Pancreas (tissue), 10 donors: ENCODE measurements around the gene CCDC127. TPM values are rescaled to one million over a fixed set of nuclear protein-coding genes. Genes with fewer than 3 reads are reported as not detected.
"Not testable (repeated sequence)": the region's sequence is repeated elsewhere in the genome, so short reads cannot be mapped to it uniquely, and the experiment has no call there.

Experiments used
- ATAC-seq, 4 donors: fragments of 200-7000 bp; cut with Tn5 transposase; one replicate each; pipeline versions ENCODE4 v1.8.0 to v1.9.1; 2020; ENCODE audit warnings: mild to moderate bottlenecking in 4 of 4, moderate library complexity in 4 of 4
- DNase-seq, 6 donors: peaks; one replicate each; pipeline ENCODE4 v3.0.0-alpha.2; 2020
- FAIRE-seq: peaks from 2 replicates; lab custom pipeline; 2012; peaks lifted over from hg19 to GRCh38; lab: Jason Lieb, UNC
- H3K27ac ChIP-seq, 4 donors: fragments of 200-600 bp; sonication (generic); 1 replicate in 3 of 4; 2 replicates in 1 of 4; pipeline versions ENCODE4 v1.5.0 to v1.8.0; 2020
- H3K27me3 ChIP-seq, 4 donors: fragments of 200-600 bp; one replicate each; pipeline ENCODE4 v1.8.0; 2021
- H3K36me3 ChIP-seq, 3 donors: fragments of 200-600 bp; sonication (generic) in 1 of 3; one replicate each; pipeline versions ENCODE4 v1.5.0 to v1.8.0; 2020 to 2021
- H3K4me1 ChIP-seq, 3 donors: fragments of 200-600 bp; one replicate each; pipeline ENCODE4 v1.8.0; 2021
- H3K4me3 ChIP-seq, 4 donors: fragments of 200-600 bp; sonication (generic) in 2 of 4; one replicate each; pipeline versions ENCODE4 v1.5.0 to v1.8.0; 2020 to 2021
- H3K9me3 ChIP-seq, 4 donors: fragments of 200-600 bp; one replicate each; pipeline ENCODE4 v1.8.0; 2021
- WGBS, 2 donors: extraction: QIAGEN DNeasy Blood & Tissue Kit; methylation state at CpG; one replicate each; pipeline ENCODE4 v1.1.7; 2013; 5-methylcytosine and 5-hydroxymethylcytosine counted together
- intact Hi-C, 3 donors: fragments of 100-400 bp; cut with DNase I; formaldehyde crosslinking; loops; one replicate each; pipeline versions ENCODE4 v1.11.1 to v1.14.2; 2022
- polyA plus RNA-seq, 2 donors: library from polyadenylated mRNA; stranded (reverse); fragments of 200-250 nt; gene quantifications; one replicate each; pipeline ENCODE4 v1.2.3, GENCODE V29; 2013
- total RNA-seq, 6 donors: library from RNA; stranded (reverse); fragmentation: NEBNext Ultra II Directional in 4 of 6; extraction: Animal tissue kit (Norgen Biotek cat#: 25700) in 4 of 6; gene quantifications; one replicate each; pipeline versions ENCODE4 v1.2.1 to v1.2.4, GENCODE V29; 2021 to 2023
- TF ChIP-seq, protein P1 (sequence below), 4 donors: fragments of 200-600 bp; sonication (generic) in 3 of 4; IDR thresholded peaks; one replicate each; pipeline versions ENCODE4 v1.5.0 to v1.8.0; 2021; ENCODE audit warnings: antibody characterized with exemption in 4 of 4
- donor health status: healthy with polysubstance abuse.
- donor health status: DM: no; HTN: no; CAD: no; lungs with moderate emphysema.
- donor health status: DM: no; HTN: no; CAD: no.
- donor health status: control.
- donor health status: control.
- donor health status: Bipolar disorder and iron deficiency.
- donor health status: DM: yes; HTN: yes; CAD: no.
- donor health status: DM: no; HTN: no; CAD: no.
- donor health status: DM: no; HTN: no; CAD: no.
- donor health status: DM: yes; HTN: yes; CAD: no.

CCDC127 gene
- total and polyA plus RNA-seq, 8 donors = 1.2 to 3.9 (median 1.9) TPM

GRCh38 chr5:254322-254721, 36.4 kb upstream of the CCDC127 start:
- 95 to 97% methylated on average over 12 to 14 of the region's 15 CpGs for WGBS, 2 donors
- H3K27me3 ChIP-seq, ATAC-seq, DNase-seq, H3K9me3 ChIP-seq, H3K4me3 ChIP-seq, FAIRE-seq, intact Hi-C loops, H3K27ac ChIP-seq, H3K4me1 ChIP-seq: not testable (repeated sequence)
- peaks cover 0 to 27% (median 0%) of the 10 kb centered on the region in 3 donors for H3K36me3 ChIP-seq

DNA sequence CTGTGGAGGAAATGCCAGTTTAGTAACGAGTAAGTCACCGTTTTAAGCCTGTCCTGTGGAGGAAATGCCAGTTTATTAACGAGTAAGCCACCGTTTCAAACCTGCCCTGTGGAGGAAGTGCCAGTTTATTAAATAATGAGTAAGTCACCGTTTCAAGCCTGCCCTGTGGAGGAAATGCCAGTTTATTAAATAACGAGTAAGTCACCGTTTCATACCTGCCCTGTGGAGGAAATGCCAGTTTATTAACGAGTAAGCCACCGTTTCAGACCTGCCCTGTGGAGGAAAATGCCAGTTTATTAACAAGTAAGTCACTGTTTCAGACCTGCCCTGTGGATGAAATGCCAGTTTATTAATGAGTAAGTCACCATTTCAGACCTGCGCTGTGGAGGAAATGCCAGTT, 34.6 kb upstream of the CCDC127 start:
- H3K4me3 ChIP-seq = no peak overlapping the region
- no peaks in the 10 kb centered on the region for H3K4me1 ChIP-seq
- H3K27me3 ChIP-seq = no peaks in the 10 kb centered on the region
- WGBS, 2 donors = 51 to 64% methylated on average over 10 of the region's 10 CpGs
- ATAC-seq = no peak
- TF ChIP-seq, protein P1, sequence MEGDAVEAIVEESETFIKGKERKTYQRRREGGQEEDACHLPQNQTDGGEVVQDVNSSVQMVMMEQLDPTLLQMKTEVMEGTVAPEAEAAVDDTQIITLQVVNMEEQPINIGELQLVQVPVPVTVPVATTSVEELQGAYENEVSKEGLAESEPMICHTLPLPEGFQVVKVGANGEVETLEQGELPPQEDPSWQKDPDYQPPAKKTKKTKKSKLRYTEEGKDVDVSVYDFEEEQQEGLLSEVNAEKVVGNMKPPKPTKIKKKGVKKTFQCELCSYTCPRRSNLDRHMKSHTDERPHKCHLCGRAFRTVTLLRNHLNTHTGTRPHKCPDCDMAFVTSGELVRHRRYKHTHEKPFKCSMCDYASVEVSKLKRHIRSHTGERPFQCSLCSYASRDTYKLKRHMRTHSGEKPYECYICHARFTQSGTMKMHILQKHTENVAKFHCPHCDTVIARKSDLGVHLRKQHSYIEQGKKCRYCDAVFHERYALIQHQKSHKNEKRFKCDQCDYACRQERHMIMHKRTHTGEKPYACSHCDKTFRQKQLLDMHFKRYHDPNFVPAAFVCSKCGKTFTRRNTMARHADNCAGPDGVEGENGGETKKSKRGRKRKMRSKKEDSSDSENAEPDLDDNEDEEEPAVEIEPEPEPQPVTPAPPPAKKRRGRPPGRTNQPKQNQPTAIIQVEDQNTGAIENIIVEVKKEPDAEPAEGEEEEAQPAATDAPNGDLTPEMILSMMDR (IDR thresholded peaks at IDR 0.05) = no peak
- no peak for FAIRE-seq
- DNase-seq = no peak
- no peaks in the 10 kb centered on the region for H3K9me3 ChIP-seq
- intact Hi-C loops = no loop called here
- peak overlapping the region; percentile 39 to 80 (median 69) for H3K27ac ChIP-seq
- H3K36me3 ChIP-seq = peaks cover 0 to 41% (median 2%) of the 10 kb centered on the region in 3 donors

DNA sequence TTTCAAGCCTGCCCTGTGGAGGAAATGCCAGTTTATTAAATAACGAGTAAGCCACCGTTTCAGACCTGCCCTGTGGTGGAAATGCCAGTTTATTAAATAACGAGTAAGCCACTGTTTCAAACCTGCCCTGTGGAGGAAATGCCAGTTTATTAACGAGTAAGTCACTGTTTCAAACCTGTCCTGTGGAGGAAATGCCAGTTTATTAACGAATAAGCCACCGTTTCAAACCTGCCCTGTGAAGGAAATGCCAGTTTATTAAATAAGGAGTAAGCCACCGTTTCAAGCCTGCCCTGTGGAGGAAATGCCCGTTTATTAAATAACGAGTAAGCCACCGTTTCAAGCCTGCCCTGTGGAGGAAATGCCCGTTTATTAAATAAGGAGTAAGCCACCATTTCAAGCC, 34.0 kb upstream of the CCDC127 start:
- intact Hi-C loops = not testable (repeated sequence)

DNA sequence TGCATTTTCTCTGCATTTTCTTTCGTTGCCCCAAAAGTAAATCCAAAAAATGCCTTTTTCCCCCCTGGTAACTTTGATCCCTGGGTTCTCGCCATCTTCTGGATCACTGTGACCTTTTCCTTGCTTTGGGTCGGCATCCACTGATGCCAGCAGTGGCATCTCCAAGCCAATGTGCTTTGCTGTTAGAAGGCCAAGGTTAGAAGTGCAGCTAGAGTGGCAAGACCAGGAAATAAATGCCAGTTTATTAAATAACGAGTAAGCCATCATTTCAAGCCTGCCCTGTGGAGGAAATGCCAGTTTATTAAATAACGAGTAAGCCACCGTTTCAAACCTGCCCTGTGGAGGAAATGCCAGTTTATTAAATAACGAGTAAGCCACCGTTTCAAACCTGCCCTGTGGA, 33.6 kb upstream of the CCDC127 start:
- DNase-seq, H3K4me3 ChIP-seq, H3K9me3 ChIP-seq, H3K4me1 ChIP-seq, FAIRE-seq, intact Hi-C loops, H3K27me3 ChIP-seq: not testable (repeated sequence)
- Histone ChIP-seq H3K36me3 (peaks cover 0 to 31% (median 4%) of the 10 kb centered on the region in 3 donors), H3K27ac (peak overlapping the region in 3 of 4 donors; percentile 17 to 80 (median 73))
- WGBS, 2 donors = 62% methylated on average over 8 of the region's 8 CpGs
- ATAC-seq = peak; percentile 30 to 66 (median 36)

More for the DNA sequence above, 34.0 kb upstream of the CCDC127 start:
- 53 to 64% methylated on average over 11 of the region's 11 CpGs for WGBS, 2 donors
- not testable (repeated sequence) for H3K9me3 ChIP-seq, H3K4me3 ChIP-seq, ATAC-seq, DNase-seq, FAIRE-seq, H3K4me1 ChIP-seq, H3K27me3 ChIP-seq
- Histone ChIP-seq H3K36me3 (peaks cover 0 to 36% (median 4%) of the 10 kb centered on the region in 3 donors), H3K27ac (peak overlapping the region; percentile 39 to 80 (median 69))

DNA sequence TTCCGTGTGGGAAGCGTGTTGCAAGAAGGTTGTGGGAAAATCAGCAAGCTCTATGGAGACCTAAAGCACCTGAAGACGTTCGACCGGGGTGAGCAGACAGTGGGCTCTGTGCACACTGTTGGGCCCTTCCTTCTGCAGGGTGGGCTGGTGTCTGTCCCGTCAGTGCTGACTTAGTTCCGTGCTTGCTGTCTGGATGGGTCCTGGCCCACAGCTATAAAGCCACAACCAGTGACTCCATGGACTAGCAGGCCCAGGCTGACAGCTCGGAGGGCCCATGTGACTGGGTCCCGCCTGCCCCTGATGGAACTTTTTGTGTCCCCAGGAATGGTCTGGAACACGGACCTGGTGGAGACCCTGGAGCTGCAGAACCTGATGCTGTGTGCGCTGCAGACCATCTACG, 33.1 kb upstream of the CCDC127 start:
- H3K4me3 ChIP-seq, H3K4me1 ChIP-seq, H3K27me3 ChIP-seq, DNase-seq, intact Hi-C loops, FAIRE-seq, H3K9me3 ChIP-seq: not testable (repeated sequence)
- WGBS, 2 donors = 96 to 99% methylated on average over 8 to 10 of the region's 12 CpGs
- Histone ChIP-seq H3K36me3 (peaks cover 0 to 26% (median 4%) of the 10 kb centered on the region in 3 donors), H3K27ac (peak overlapping the region in 2 of 4 donors; percentile 17 to 80)
- ATAC-seq = peak in 1 of 4 donors; percentile 27

- H3K27ac ChIP-seq, FAIRE-seq, ATAC-seq, intact Hi-C loops, H3K4me1 ChIP-seq, H3K9me3 ChIP-seq, DNase-seq, H3K27me3 ChIP-seq, H3K4me3 ChIP-seq: not testable (repeated sequence)
- peaks cover 0 to 26% (median 4%) of the 10 kb centered on the region in 3 donors for H3K36me3 ChIP-seq
- WGBS, 2 donors = 93 to 96% methylated on average over 6 to 9 of the region's 9 CpGs
Measured at GRCh38 chr5:250396-250795, 32.4 kb upstream of the CCDC127 start.

GRCh38 chr5:245717-246116, 27.8 kb upstream of the CCDC127 start:
- DNase-seq, H3K9me3 ChIP-seq, FAIRE-seq, ATAC-seq, H3K4me3 ChIP-seq, H3K27me3 ChIP-seq, H3K4me1 ChIP-seq, intact Hi-C loops, H3K27ac ChIP-seq: not testable (repeated sequence)
- H3K36me3 ChIP-seq = peaks cover 0 to 31% (median 4%) of the 10 kb centered on the region in 3 donors
- 82 to 92% methylated on average over 5 of the region's 5 CpGs for WGBS, 2 donors

GRCh38 chr5:243683-244367, 25.9 kb upstream of the CCDC127 start:
- H3K27ac ChIP-seq, intact Hi-C loops, H3K4me1 ChIP-seq, ATAC-seq, FAIRE-seq, DNase-seq, H3K27me3 ChIP-seq, H3K9me3 ChIP-seq, H3K4me3 ChIP-seq: not testable (repeated sequence)
- WGBS, 2 donors = 88 to 90% methylated on average over 12 of the region's 12 CpGs
- peaks cover 0 to 41% (median 4%) of the 10 kb centered on the region in 3 donors for H3K36me3 ChIP-seq

DNA sequence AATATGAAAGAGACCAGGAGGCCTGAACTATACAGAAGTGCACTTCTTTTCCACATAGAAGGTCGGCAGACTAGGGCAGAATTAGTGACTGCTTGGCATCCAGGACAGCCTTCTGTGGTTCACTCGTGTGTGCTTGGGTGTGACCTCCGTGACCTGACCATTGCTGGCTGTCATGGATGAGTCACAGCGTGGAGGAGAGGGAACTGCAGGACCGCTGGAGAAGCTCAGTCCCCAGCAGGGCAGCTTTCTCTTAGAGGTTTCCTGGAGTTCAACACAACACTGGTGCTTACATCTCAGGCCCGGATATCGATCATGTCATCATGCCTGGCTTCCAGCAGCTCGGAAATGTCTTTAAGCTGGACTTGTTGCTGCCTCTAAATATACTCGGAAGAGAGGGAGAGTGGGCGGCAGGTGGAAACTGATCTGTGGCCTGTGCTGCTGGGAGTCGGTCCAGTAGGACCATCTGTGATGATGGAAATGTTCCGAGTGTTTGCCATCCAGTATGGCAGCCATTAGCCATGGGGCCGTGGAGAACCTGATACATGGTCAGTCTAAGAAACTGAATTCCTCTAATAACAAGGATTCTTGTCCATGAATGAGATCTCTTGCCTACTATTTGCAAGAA, 23.2 kb upstream of the CCDC127 start:
- 84 to 97% methylated on average over 13 of the region's 13 CpGs for WGBS, 2 donors
- FAIRE-seq, H3K9me3 ChIP-seq, ATAC-seq, H3K4me1 ChIP-seq, H3K27me3 ChIP-seq, DNase-seq, H3K27ac ChIP-seq, intact Hi-C loops, H3K4me3 ChIP-seq: not testable (repeated sequence)
- H3K36me3 ChIP-seq = peaks cover 0 to 45% (median 0%) of the 10 kb centered on the region in 3 donors

DNA sequence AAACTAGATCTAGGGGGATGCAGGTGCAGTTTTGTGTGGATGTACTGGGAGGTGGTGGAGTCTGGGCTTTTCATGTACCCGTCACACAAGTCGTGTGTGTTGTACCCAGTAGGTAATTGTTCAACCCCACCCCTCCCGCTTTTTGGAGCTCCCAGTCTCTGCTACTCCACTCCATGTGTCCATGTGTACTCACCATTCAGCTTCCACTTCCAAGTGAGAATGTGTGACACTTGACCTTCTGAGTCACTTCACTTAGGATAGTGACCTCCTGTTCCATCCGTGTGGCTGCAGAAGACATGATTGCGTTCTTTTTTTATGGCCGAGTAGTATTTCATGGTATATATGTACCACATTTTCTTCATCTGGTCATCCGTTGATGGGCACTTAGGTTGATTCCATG, 22.6 kb upstream of the CCDC127 start:
- DNase-seq, H3K9me3 ChIP-seq, H3K4me1 ChIP-seq, H3K27ac ChIP-seq, H3K4me3 ChIP-seq, H3K27me3 ChIP-seq, FAIRE-seq, ATAC-seq, intact Hi-C loops: not testable (repeated sequence)
- peaks cover 0 to 48% (median 0%) of the 10 kb centered on the region in 3 donors for H3K36me3 ChIP-seq
- 95 to 98% methylated on average over 7 of the region's 7 CpGs for WGBS, 2 donors

DNA sequence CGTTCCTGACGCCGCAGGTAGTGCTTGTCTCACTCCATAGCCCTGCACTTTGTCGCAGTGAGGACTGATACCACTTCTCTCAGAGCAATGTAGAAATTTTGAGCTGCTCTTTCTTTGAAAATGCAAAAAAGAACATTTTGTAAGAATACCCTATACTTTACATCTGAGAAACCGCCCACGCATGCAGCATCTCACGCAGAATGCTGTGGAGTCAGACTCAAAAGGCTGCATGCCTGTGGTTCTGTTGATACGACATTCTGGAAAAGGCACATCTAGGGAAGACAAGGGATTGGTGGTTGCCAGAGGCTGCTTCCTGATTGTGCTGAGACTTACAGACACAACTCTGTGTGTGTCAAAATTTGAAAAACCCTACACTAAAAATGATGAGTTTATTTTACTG, 20.0 kb upstream of the CCDC127 start:
- ATAC-seq, H3K4me1 ChIP-seq, intact Hi-C loops, H3K9me3 ChIP-seq, DNase-seq, H3K27ac ChIP-seq, H3K4me3 ChIP-seq, FAIRE-seq, H3K27me3 ChIP-seq: not testable (repeated sequence)
- 95 to 96% methylated on average over 7 to 8 of the region's 8 CpGs for WGBS, 2 donors
- H3K36me3 ChIP-seq = peaks cover 4 to 70% (median 5%) of the 10 kb centered on the region in 3 donors
